ENCODE results near the gene TDRD7.
"Not testable (repeated sequence)": the region's sequence is repeated elsewhere in the genome, so short reads cannot be mapped to it uniquely, and the experiment has no call there.

Gene TDRD7

DNA sequence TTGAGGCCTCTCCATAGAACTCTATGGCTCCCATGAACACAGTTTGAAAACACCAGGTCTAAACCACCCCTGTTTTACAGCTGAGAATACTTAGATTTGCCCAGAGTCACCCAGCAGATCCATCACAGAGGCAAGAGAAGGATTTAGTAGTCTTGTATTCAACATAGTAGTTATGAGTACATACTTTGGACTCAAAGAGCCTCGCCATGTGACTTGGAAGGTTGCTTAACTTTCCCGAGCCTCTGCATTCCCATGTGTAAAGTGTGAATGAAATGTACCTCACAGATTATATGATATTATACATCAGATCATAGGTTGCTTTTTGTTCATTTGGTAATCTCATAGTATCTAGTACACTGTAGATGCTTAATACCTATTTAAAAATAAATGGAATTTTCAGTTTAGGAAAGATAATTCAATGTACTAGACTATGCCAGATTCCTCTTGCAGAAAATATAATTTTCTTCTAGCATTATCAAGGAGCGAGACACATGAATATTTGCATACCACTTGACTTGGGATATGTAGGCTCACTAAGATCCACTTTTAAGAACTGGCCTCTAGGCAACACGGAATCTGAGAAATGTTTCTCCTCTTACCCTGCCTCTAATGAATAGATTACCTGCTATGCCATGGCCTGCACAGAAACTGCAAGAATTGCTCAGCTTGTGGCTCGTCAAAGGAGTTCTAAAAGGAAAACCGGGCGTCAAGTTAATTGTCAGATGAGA, 18.6 kb downstream of the TDRD7 start:
- no peak for DNase-seq

DNA sequence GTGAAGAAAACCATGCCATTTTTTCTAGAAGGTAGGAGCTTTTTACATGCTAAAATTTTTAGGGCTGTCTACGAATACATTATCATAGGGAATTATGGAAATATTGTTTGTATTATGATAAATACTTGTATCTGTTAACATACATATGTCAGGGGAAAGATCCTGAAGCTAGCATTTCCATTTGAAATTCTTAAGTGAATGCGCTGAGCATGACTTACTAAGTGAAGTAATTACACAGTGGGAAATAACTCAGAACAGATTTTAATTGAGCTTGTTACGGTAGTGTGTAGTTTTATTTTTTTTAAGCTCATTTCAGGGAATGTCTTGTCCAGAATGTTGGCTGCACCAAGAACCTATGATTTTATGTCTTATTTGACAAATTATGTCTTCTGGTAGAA, 19.1 kb downstream of the TDRD7 start:
- DNase-seq: no peak

DNA sequence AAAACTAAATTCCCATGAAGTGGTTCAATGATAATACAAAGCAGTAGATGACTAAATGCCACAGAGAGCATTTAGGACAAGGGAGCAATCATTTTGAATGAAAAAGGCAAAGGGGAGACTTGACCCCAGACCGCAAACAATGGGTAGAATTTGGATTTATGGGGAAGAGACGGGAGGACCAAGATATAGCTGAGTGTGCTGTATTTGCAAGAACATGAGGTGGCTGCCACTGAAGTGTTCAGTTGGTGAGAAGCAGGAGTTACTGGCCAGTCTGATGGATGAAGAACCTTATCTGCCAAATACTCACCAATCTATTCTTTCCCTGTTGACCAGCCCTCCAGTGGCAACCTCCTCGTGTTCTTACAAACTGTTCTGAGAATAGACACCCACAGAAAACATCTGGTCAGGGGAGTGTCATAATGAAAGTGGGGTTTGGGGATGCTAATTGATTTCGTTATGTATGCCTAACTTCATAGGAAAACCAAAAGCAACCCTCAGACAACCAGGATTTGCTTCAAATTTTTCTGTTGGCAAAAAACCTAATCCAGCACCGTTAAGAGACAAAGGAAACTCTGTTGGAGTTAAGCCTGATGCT, 19.8 kb downstream of the TDRD7 start:
- no peak for DNase-seq

DNA sequence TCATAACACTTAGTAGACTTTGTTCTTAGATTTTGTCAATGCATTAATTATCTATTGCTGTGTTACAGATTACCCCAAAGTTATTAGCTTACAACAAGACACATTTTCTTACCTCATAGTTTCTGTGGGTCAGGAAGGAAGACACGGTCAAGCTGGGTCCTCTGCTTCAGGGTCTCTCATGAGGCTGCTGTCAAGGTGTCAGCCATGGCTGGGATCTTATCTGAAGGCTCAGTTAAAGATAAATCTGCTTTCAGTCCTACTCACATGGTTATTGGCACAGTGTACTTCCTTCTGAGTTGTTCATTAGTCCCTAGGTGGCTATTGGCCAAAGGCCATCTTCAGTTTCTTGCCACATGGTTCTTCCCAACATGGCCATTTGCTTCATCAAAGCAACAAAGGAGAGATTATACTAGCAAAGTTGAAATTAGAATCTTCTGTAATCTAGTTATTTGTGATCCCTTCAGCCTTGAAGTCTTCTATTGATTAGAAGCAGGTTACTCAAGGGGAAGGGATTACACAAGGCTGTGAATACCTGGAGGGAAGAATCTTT, 25.2 kb downstream of the TDRD7 start:
- no peak for DNase-seq

DNA sequence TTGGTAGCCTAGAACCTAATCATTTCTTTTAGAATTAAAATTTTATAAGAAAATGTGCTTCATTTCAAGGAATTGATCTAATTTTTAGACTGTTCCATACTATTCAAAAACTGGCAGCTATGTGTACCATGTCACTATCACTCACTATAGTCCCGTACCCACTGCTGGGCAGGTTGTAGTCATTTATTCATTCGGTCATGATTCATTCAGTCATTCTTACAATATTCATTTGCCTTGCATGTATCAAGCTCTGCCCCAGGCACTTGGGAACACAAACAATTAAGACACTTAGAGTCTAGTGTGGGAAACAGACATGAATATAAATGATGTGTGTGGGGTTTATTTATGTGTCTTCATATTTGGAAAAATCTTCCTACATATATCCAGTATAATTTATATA, 26.4 kb downstream of the TDRD7 start:
- no peak for DNase-seq

DNA sequence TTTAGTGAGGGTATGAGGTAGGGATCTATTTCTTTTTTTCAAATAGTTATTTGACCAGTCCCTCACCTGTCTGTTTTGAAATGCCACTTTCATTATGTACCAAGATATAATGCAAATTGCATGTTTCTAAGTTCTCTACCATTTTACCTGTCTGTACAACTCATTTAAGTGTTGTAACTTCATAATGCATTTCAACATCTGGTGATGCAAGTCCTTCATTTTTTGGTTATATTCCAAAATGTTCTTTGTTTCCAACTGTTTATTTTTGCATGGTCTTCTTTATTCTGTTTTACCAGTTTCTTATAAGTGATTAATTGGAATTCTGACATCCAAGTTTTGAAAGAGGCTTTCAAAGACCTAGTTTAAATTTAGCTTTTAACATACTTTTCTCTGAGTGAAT, 26.8 kb downstream of the TDRD7 start:
- no peak for DNase-seq

DNA sequence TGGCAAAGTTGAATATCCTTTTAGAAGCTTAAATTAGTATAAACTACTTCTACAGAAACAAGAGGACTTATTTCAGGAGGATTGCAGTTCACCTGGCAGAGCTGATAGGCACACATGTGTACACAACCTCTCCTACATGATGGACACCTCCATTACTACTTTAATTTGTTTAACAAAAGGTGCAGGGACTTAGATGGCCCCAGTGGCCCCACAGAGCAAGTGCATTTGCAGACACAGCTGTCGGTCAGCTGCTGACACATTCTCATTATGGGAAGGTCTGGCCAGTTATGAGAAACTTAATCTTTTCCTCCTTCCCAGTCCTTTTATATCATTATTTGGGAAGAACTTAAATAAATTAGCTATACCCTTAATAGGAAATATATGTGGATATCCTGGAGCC, 28.3 kb downstream of the TDRD7 start:
- no peak for DNase-seq

DNA sequence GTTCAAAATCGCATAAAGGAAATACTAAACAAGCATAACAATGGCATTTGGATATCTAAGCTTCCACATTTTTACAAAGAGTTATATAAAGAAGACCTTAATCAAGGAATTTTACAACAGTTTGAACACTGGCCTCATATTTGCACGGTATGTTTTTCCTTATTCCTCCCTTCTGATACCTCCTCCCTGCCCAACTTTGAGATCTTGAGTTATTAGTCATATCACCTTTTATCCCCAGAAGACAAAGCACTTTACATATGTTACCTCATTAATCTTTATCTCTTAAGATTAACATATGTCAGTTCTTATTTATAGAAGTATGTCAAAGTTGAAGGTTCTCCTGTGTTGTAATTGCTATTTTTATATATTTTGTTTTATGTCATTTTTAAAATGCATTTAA, 29.8 kb downstream of the TDRD7 start:
- DNase-seq: no peak

DNA sequence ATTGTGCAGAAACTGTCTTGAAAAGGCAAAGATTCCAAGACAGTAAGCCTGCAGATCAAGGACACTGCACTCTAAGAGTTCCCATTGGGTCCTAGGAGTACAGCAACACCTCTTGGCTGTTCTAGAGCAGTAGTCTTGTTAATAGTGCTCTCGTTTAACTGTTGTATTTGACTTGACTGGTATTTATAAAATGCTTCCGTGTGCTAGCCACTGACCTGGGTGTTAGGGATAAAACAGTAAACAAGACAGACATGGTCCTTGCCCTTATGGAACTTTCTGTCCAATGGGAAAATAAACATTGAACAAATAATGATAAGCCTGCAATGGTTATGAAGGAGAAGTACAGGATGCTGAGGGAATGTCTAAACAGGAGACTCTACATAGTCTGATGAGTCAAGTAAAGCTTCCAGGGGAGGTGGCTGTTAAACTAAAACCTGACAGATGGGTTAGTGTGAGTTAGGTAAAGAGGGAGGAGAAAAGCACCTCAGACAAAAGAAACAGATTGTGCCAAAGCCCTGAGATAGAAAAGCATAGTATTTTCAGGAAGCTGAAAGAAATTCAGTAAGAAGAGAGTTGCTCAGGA, 33.3 kb downstream of the TDRD7 start:
- no peak for DNase-seq

DNA sequence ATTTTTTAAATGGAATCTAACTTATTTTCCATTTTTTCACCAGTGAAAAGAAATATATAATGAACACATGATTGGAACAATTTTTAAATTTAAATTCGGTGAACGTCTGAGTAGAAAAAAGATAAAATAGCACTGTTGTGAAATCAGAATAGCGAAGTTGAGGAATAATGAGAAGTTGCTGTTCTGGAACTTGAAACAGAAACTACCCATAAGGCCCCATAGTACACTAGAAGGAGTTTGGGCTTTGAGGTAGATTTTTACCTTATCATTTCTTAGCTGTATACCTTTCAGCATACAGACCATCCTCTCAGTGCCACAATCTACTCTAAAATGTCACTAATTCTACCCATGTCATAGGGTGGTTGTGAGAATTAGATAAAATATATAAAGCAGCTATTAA, 35.1 kb downstream of the TDRD7 start:
- DNase-seq: no peak

DNA sequence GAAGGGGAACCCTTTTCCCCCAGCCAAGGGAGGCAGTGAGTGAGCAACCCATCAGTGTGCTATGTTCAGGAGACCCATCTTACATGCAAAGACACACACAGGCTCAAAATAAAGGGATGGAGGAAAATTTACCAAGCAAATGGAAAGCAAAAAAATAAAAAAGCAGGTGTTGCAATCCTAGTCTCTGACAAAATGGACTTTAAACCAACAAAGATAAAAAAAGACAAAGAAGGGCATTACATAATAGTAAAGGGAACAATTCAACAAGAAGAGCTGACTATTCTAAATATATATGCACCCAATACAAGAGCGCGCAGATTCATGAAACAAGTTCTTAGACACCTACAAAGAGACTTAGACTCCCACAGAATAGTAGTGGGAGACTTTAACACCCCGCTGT, 41.7 kb downstream of the TDRD7 start:
- not testable (repeated sequence) for DNase-seq

DNA sequence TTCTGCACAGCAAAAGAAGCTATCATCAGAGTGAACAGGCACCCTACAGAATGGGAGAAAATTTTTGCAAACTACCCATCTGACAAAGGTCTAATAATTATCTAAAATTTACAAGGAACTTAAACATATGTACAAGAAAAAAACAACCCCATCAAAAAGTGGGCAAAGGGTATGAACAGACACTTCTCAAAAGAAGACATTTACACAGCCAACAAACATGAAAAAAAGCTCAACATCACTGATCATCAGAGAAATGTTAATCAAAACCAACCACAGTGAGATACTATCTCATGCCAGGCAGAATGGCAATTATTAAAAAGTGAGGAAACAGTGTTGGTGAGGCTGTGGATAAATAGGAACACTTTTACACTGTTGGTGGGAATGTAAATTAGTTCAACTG, 44.9 kb downstream of the TDRD7 start:
- DNase-seq: not testable (repeated sequence)

DNA sequence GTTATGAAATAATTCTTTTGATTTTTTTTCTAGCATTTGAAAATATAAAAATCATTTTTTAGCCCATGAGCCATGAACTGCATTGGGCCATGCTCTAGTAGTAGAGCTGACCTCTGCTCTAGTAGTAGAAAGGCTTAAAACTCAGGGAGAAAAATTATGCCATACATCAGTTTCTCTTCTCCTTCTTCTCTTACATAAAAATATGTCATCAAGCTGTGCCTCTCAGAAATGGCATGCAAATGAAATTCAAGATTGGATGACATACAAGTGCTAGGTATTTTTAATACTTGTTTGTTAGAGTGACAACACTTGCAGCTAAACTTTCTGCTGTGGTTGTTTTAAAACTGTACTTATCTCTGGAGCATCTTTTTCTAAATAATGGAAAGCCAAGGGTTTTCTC, 47.4 kb downstream of the TDRD7 start:
- DNase-seq: no peak

DNA sequence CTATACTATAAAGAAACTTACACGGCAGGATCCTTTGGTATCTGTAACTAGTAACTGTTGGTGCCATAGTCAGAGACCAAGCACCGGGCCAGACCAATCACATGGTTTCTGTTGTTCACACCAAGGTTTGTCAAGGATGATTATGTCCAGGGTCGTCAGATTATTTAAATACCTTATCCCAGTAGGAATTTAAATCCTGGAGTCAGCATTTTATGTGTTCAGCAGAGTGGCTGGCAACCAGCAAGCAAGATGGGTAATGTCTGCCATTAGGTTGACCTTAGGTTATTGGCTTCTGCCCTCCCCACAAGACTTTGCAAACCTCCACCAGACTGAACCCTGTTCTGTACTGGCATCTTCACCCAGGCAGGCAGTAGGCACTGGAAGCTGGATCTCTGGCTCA, 50.3 kb downstream of the TDRD7 start:
- no peak for DNase-seq

DNA sequence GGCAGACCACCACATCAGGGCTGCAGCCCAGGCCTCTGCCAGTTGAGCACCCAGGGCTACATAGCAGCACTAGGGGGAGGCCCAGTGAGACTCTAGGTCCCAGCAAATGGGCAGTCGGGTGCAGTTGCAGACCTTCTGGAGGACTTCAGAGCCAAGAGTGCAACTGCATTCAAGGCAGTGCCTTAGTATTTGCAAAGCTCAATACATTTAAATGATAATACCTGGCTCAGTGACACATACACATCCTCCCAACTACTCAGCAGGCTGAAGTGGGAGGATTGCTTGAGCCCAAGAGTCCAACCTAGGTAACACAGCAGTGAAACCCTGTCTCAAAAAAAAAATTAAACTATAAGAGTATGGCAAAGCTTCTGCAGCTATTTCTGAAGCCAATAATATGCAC, 51.0 kb downstream of the TDRD7 start:
- no peak for DNase-seq

DNA sequence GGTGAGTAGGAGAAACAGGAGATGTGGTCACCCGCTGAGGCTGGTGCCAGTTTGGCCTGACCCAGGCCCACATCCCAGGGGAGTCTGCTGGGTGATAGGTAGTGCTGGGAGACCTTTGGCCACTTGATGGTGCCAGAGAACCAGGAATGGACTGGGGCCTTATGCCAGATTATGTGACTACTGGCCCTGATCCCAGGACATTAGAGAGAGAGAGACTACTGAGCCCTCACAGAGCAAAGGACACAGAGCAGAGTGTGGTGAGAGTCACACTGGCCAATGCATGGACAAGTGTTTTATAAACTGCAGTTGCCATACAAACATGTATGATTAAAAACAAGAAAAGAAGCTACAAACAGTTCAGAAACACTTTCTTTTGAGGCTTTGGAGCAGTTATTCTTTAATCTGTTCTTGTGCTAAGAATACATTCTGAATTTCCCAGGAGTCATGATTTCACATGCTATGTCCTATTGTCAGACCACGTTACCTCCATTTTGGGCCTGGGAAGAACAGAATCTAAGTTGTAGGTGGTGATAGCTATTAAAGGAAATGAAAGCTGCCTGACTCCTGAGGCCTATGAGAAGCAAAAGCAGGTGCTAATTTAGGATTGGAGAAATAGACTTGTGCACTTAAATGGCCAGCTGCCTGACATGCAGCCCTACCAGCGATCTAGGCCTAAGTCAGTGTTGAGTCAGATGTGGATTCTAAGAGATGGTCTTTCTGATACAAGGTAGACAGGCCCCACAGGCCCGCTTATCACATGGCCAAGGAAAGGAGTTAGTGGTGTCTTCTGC, 57.0 kb downstream of the TDRD7 start:
- peak; percentile 9 for DNase-seq

DNA sequence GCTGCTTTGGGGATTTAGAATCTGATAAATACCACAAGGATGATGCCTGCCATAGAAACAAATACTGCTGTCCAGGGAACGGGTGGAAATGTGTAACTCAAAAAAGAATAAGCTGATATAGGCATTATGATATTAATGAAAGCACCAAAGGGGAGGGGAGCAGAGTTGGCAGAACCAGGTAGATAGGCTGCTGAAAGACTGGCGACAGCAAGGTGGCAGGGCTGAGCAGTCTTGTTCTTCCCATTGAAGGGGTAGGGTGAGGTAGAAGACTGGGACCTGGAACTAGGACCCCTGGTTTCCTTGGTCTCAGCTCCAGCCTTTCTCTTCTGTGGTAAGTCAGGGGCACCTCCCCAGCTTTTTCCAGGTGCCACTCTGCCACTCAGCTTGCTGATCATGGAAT, 58.2 kb downstream of the TDRD7 start:
- no peak for DNase-seq

DNA sequence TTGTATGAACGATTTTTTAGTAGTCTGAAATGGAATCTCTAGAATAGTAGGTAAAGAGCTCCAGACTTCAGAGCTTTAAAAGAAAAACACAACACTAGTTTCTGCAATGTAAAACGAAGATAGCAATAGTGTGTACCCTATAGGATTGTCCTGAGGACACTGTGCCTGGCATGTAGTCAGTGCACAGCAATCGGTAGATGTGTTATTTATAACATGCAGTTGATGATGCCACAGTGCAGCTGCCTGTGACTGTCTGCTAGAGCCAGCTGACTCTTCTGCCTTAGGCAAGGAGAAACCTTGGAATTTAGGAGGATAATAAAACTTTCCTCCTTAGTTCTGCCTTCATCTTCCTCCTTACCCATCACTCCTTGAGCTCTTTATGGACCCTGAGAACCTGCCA, 61.8 kb downstream of the TDRD7 start:
- DNase-seq: no peak

DNA sequence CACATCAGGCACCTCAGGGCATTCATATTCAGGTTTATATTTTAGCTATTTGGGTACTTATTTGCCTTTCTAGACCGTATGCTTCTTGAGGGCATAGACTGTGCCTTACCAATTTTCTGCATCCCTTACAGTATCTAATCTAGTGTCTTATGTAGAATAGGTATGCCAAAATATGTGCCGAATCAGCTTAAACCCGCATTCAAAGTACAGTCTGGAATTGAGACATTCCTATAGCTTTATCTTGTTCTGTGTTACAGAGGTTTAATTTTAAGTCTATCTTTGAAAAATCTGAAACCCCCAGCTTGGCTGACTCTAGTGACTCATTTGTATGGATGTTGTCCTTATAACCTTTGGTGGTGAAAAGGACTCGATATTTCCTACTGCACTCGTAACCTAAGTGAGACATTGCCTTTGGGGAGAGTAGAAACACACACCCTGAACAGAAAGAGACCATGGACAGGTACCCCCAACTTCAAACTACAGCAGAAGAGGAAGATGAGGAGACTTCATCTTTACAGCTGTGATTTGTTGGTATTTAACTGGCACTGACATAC, 62.6 kb downstream of the TDRD7 start:
- DNase-seq: no peak

DNA sequence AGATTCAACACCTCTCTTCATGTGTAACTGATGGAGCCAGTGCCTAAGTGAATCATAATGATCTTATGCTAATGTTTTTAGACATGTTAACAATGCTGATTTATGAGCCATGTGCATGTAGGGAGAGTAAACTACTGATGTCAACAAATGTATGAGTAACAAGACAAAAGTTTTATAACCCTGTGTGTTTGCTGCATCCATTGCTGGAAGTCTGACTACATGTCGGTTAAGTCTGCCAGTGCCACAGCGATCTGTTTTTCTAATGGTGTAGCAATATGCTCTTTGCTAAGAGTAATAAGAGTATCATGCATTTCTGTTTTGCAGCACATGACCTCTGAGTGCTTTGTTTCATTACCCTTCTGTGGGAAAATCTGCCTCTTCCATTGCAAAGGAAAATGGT, 63.2 kb downstream of the TDRD7 start:
- DNase-seq: no peak

DNA sequence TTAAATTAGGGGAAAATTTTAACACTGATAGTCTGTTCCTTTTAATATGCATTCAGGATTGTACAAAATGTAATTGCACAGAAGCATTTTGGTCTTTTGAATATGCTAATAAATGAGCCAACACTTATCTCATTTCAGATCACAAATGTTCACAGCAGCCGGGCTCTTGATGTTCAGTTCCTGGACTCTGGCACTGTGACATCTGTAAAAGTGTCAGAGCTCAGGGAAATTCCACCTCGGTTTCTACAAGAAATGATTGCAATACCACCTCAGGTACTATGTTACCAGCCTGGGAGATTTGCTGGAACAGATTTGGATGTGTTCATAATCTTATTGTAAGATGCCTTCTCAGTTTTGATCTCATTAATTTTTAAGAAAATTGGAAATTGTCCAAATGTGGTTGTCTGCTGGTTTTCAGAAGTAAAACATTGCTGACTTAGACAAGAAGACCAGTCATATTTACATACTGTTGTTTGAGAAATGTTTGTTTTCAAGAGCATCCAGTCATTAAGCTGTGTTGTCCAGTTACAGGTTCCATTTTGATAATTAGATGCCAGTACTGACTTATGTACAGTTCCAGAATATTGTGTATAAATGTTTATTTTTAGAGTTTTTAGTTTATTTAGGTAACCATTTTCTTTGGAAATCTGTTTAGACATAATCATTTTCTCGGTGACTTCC, 66.5 kb downstream of the TDRD7 start:
- DNase-seq: no peak

DNA sequence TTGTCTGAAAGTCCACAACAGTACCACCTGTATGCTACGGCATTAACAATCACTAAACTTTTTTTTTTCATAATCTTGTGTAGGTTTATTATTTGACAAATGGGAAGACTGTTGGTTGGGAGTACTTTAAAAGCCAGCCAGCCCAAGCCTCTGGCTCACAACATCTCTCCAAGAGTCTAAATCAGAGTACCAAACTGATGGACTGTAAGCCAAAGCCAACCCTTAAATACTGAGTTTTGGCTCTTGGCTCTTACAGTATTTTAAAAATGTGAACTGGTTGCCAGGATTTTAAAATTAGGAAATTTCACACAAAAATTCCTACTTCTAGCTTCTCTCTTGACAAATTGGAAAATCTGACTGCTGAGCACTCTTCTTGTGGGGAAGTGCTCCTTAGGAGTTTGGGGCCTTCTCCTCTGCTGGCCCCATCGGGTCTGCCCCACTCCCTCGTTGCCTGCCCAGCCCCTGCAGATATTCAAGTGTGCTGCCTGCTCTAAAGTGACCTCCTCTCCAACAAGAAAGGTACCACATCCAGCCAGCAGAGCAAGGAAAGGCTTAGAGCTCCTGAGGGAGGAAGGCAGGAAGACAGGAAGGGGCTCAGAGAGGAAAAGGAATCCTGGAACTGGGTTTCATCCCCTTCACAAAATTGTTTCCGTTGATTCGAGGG, 67.7 kb downstream of the TDRD7 start:
- no peak for DNase-seq

Measured in activated gamma-delta T cell treated with Interleukin-2 at 50 U/mL for 16 hours (primary cell).